Suprapubic skin (tissue), 4 donors: ENCODE data around the gene PDLIM4. TPM values are rescaled to one million over a fixed set of nuclear protein-coding genes. Genes with fewer than 3 reads are reported as not detected.

Experiments used
- DNase-seq, 2 donors: peaks; one replicate each; pipeline ENCODE4 v3.0.0-alpha.2; 2019; ENCODE audit warnings: low spot score in 2 of 2
- H3K27ac ChIP-seq: fragments of 200-600 bp; sonication (generic); one replicate; pipeline ENCODE4 v1.5.1; 2019
- H3K27me3 ChIP-seq: fragments of 200-600 bp; sonication (generic); one replicate; pipeline ENCODE4 v1.5.1; 2019
- H3K36me3 ChIP-seq: fragments of 200-600 bp; sonication (generic); one replicate; pipeline ENCODE4 v1.5.1; 2019
- H3K4me1 ChIP-seq: fragments of 200-600 bp; sonication (generic); one replicate; pipeline ENCODE4 v1.5.1; 2019
- H3K4me3 ChIP-seq: fragments of 200-600 bp; sonication (generic); one replicate; pipeline ENCODE4 v1.5.1; 2019; ENCODE audit warnings: mild to moderate bottlenecking
- H3K9me3 ChIP-seq: fragments of 200-600 bp; sonication (generic); one replicate; pipeline ENCODE4 v1.5.1; 2019
- CTCF ChIP-seq, 2 donors: fragments of 200-600 bp in 1 of 2; fragments of 450-650 bp in 1 of 2; sonication (generic) in 1 of 2; IDR thresholded peaks; one replicate each; pipeline ENCODE4 v1.5.1; 2016 to 2019; ENCODE audit warnings: antibody characterized with exemption in 2 of 2, mild to moderate bottlenecking in 1 of 2, moderate library complexity in 1 of 2
- EP300 ChIP-seq: sonication (generic); formaldehyde crosslinking; IDR thresholded peaks from one replicate; pipeline ENCODE4 v1.6.1; 2017; ENCODE audit warnings: antibody characterized with exemption
- POLR2A ChIP-seq, 2 donors: fragments of 450-650 bp; IDR thresholded peaks; one replicate each; pipeline ENCODE4 v1.6.1; 2017; ENCODE audit warnings: antibody characterized with exemption in 2 of 2, mild to moderate bottlenecking in 2 of 2, moderate library complexity in 2 of 2
- POLR2AphosphoS5 ChIP-seq, 3 donors: sonication (generic); formaldehyde crosslinking; IDR thresholded peaks; one replicate each; pipeline ENCODE4 v1.6.1; 2017; ENCODE audit warnings: antibody characterized with exemption in 3 of 3
- WGBS: methylation state at CpG from one replicate; pipeline ENCODE4 v1.1.5; 2018; 5-methylcytosine and 5-hydroxymethylcytosine counted together
- total RNA-seq, 4 donors: library from RNA; depleted of rRNA; stranded (reverse); fragments of >200 nt; gene quantifications; one replicate each; pipeline ENCODE4 v1.1.0, GENCODE V29; 2016

The PDLIM4 gene
- total RNA-seq, 4 donors from 2014 or later = 110 to 128 (median 114) TPM

GRCh38 chr5:132258102-132259068 lies 889 bp downstream of the PDLIM4 start:
- peak overlapping the region; percentile 91 for H3K27ac ChIP-seq
- WGBS = 20% methylated on average over 16 of the region's 19 CpGs
- peaks cover 84% of the 10 kb centered on the region for H3K4me1 ChIP-seq
- peak; percentile 78 to 84 for DNase-seq
- H3K4me3 ChIP-seq = peak overlapping the region; percentile 60
- TF ChIP-seq EP300 = no peak
- TF ChIP-seq CTCF (IDR thresholded peaks at IDR 0.05) = no peak
- no peak for TF ChIP-seq POLR2A (IDR thresholded peaks at IDR 0.05)
- no peak for TF ChIP-seq POLR2AphosphoS5 (IDR thresholded peaks at IDR 0.05)
- H3K27me3 ChIP-seq = no peaks in the 10 kb centered on the region
- H3K9me3 ChIP-seq = no peaks in the 10 kb centered on the region
- peaks cover 10% of the 10 kb centered on the region for H3K36me3 ChIP-seq

- H3K4me3 ChIP-seq = peak overlapping the region; percentile 60
- H3K27ac ChIP-seq = peak overlapping the region; percentile 91
- H3K27me3 ChIP-seq = no peaks in the 10 kb centered on the region
- peaks cover 16% of the 10 kb centered on the region for H3K36me3 ChIP-seq
- 23% methylated on average over 13 of the region's 24 CpGs for WGBS
- H3K4me1 ChIP-seq = peaks cover 84% of the 10 kb centered on the region
- TF ChIP-seq POLR2AphosphoS5 (IDR thresholded peaks at IDR 0.05) = peak in 1 of 3 donors; percentile 74
- TF ChIP-seq POLR2A (IDR thresholded peaks at IDR 0.05) = peak in 1 of 2 donors; percentile 22
- TF ChIP-seq CTCF (IDR thresholded peaks at IDR 0.05) = no peak
- peak; percentile 26 for TF ChIP-seq EP300
- H3K9me3 ChIP-seq = no peaks in the 10 kb centered on the region
- DNase-seq = peak; percentile 87 to 90
These were observed 1.8 kb downstream of the PDLIM4 start for GRCh38 chr5:132259069-132259851.

GRCh38 chr5:132260051-132260450 lies 2.6 kb downstream of the PDLIM4 start:
- no peak for TF ChIP-seq CTCF (IDR thresholded peaks at IDR 0.05)
- peak; percentile 62 for TF ChIP-seq EP300
- WGBS = 49% methylated on average over 5 of the region's 6 CpGs
- peak overlapping the region; percentile 60 for H3K4me3 ChIP-seq

GRCh38 chr5:132260714-132261551 lies 3.4 kb downstream of the PDLIM4 start:
- peaks cover 21% of the 10 kb centered on the region for H3K36me3 ChIP-seq
- H3K4me1 ChIP-seq = peaks cover 85% of the 10 kb centered on the region
- peak; percentile 74 to 79 for DNase-seq
- H3K27ac ChIP-seq = peak overlapping the region; percentile 91
- no peaks in the 10 kb centered on the region for H3K27me3 ChIP-seq
- WGBS = 40% methylated on average over 3 of the region's 6 CpGs
- H3K4me3 ChIP-seq = peak overlapping the region; percentile 60
- TF ChIP-seq EP300 = no peak
- no peak for TF ChIP-seq POLR2A (IDR thresholded peaks at IDR 0.05)
- no peak for TF ChIP-seq CTCF (IDR thresholded peaks at IDR 0.05)
- no peak for TF ChIP-seq POLR2AphosphoS5 (IDR thresholded peaks at IDR 0.05)
- no peaks in the 10 kb centered on the region for H3K9me3 ChIP-seq

More at GRCh38 chr5:132260051-132260450, 2.6 kb downstream of the PDLIM4 start:
- Histone ChIP-seq H3K4me1 (peaks cover 84% of the 10 kb centered on the region), H3K27ac (peak overlapping the region; percentile 91), H3K9me3 (no peaks in the 10 kb centered on the region), H3K36me3 (peaks cover 21% of the 10 kb centered on the region), H3K27me3 (no peaks in the 10 kb centered on the region)
- peak in 1 of 2 donors; percentile 61 for DNase-seq
